ENCODE data around the gene ACO2. TPM values are rescaled to one million over a fixed set of nuclear protein-coding genes. Genes with fewer than 3 reads are reported as not detected.

The ACO2 gene
- total RNA-seq, 1 donor from 2014 or later = 67.2 TPM

- H3K36me3 Mint-ChIP-seq (ENCODE audit: low read depth, unreplicated experiment) = peaks cover 1% of the 10 kb centered on the region
- no peak overlapping the region for H3K27ac Mint-ChIP-seq (ENCODE audit: unreplicated experiment)
- H3K4me3 Mint-ChIP-seq (ENCODE audit: unreplicated experiment) = no peak overlapping the region
Measured at GRCh38 chr22:41471568-41471967, 2.7 kb downstream of the ACO2 start.

GRCh38 chr22:41474872-41475451 is 6.0 kb downstream of the ACO2 start:
- H4K20me1 ChIP-seq (ENCODE audit: insufficient read depth, low read length) = peaks cover 53% of the 10 kb centered on the region
- TF ChIP-seq CTCF (IDR thresholded peaks at IDR 0.05; ENCODE audit: insufficient read depth, low read depth, low read length) (no peak), EZH2 (IDR thresholded peaks at IDR 0.05; ENCODE audit: insufficient read depth, low read length) (no peak)
- H3K4me2 ChIP-seq (ENCODE audit: low read length) = no peak overlapping the region
- no peak overlapping the region for H2AFZ ChIP-seq (ENCODE audit: low read depth, low read length)
- H3K4me3 ChIP-seq (ENCODE audit: insufficient read depth, low read depth, low read length) = no peak overlapping the region
- Mint-ChIP-seq H3K4me1 (ENCODE audit: low read depth, unreplicated experiment) (peaks cover 17% of the 10 kb centered on the region), H3K4me3 (ENCODE audit: unreplicated experiment) (no peak overlapping the region), H3K27me3 (ENCODE audit: low read depth, unreplicated experiment) (no peaks in the 10 kb centered on the region), H3K9me3 (ENCODE audit: unreplicated experiment) (no peaks in the 10 kb centered on the region), H3K27ac (ENCODE audit: unreplicated experiment) (no peak overlapping the region), H3K36me3 (ENCODE audit: low read depth, unreplicated experiment) (no peaks in the 10 kb centered on the region)
- no peaks in the 10 kb centered on the region for H3K36me3 ChIP-seq (ENCODE audit: insufficient read depth, low read length)
- peaks cover 87% of the 10 kb centered on the region for H3K79me2 ChIP-seq (ENCODE audit: insufficient read depth, low read length)
- no peak overlapping the region for H3K27ac ChIP-seq (ENCODE audit: low read depth, low read length)
- no peak overlapping the region for H3K9ac ChIP-seq (ENCODE audit: low read length)
- peaks cover 15% of the 10 kb centered on the region for H3K4me1 ChIP-seq (ENCODE audit: insufficient read depth, low read length)
- FAIRE-seq (no peak), DNase-seq (ENCODE audit: low read depth) (no peak)
- H3K27me3 ChIP-seq (ENCODE audit: insufficient read depth, low read length) = no peaks in the 10 kb centered on the region
- no peaks in the 10 kb centered on the region for H3K9me3 ChIP-seq (ENCODE audit: insufficient read depth, low read depth, low read length)

More at GRCh38 chr22:41471568-41471967, 2.7 kb downstream of the ACO2 start:
- Histone ChIP-seq H3K4me1 (ENCODE audit: insufficient read depth, low read length) (peaks cover 15% of the 10 kb centered on the region), H3K9me3 (ENCODE audit: insufficient read depth, low read depth, low read length) (no peaks in the 10 kb centered on the region), H3K27me3 (ENCODE audit: insufficient read depth, low read length) (no peaks in the 10 kb centered on the region), H3K9ac (ENCODE audit: low read length) (no peak overlapping the region), H3K4me2 (ENCODE audit: low read length) (no peak overlapping the region), H3K27ac (ENCODE audit: low read depth, low read length) (no peak overlapping the region), H3K79me2 (ENCODE audit: insufficient read depth, low read length) (peaks cover 91% of the 10 kb centered on the region), H2AFZ (ENCODE audit: low read depth, low read length) (no peak overlapping the region), H3K4me3 (ENCODE audit: insufficient read depth, low read depth, low read length) (no peak overlapping the region), H3K36me3 (ENCODE audit: insufficient read depth, low read length) (peaks cover 7% of the 10 kb centered on the region), H4K20me1 (ENCODE audit: insufficient read depth, low read length) (peaks cover 23% of the 10 kb centered on the region)
- Mint-ChIP-seq H3K27me3 (ENCODE audit: low read depth, unreplicated experiment) (no peaks in the 10 kb centered on the region), H3K9me3 (ENCODE audit: unreplicated experiment) (no peaks in the 10 kb centered on the region), H3K4me1 (ENCODE audit: low read depth, unreplicated experiment) (peaks cover 11% of the 10 kb centered on the region)
- TF ChIP-seq CTCF (IDR thresholded peaks at IDR 0.05; ENCODE audit: insufficient read depth, low read depth, low read length) = no peak
- TF ChIP-seq EZH2 (IDR thresholded peaks at IDR 0.05; ENCODE audit: insufficient read depth, low read length) = no peak
- DNase-seq (ENCODE audit: low read depth) (no peak), FAIRE-seq (no peak)

GRCh38 chr22:41478473-41478872 is 9.6 kb downstream of the ACO2 start:
- FAIRE-seq = no peak
- no peak overlapping the region for H3K4me3 ChIP-seq (ENCODE audit: insufficient read depth, low read depth, low read length)
- H3K79me2 ChIP-seq (ENCODE audit: insufficient read depth, low read length) = peaks cover 80% of the 10 kb centered on the region
- no peak for DNase-seq (ENCODE audit: low read depth)
- no peak overlapping the region for H3K27ac Mint-ChIP-seq (ENCODE audit: unreplicated experiment)
- no peak overlapping the region for H3K9ac ChIP-seq (ENCODE audit: low read length)
- no peaks in the 10 kb centered on the region for H3K27me3 Mint-ChIP-seq (ENCODE audit: low read depth, unreplicated experiment)
- TF ChIP-seq CTCF (IDR thresholded peaks at IDR 0.05; ENCODE audit: insufficient read depth, low read depth, low read length) (no peak), EZH2 (IDR thresholded peaks at IDR 0.05; ENCODE audit: insufficient read depth, low read length) (no peak)
- H3K9me3 Mint-ChIP-seq (ENCODE audit: unreplicated experiment) = no peaks in the 10 kb centered on the region
- no peak overlapping the region for H3K4me2 ChIP-seq (ENCODE audit: low read length)
- no peaks in the 10 kb centered on the region for H3K9me3 ChIP-seq (ENCODE audit: insufficient read depth, low read depth, low read length)
- no peaks in the 10 kb centered on the region for H3K36me3 ChIP-seq (ENCODE audit: insufficient read depth, low read length)
- H3K27me3 ChIP-seq (ENCODE audit: insufficient read depth, low read length) = no peaks in the 10 kb centered on the region
- H3K36me3 Mint-ChIP-seq (ENCODE audit: low read depth, unreplicated experiment) = no peaks in the 10 kb centered on the region
- H3K27ac ChIP-seq (ENCODE audit: low read depth, low read length) = no peak overlapping the region
- H2AFZ ChIP-seq (ENCODE audit: low read depth, low read length) = no peak overlapping the region
- H3K4me1 Mint-ChIP-seq (ENCODE audit: low read depth, unreplicated experiment) = peaks cover 30% of the 10 kb centered on the region
- H3K4me1 ChIP-seq (ENCODE audit: insufficient read depth, low read length) = peaks cover 45% of the 10 kb centered on the region
- H3K4me3 Mint-ChIP-seq (ENCODE audit: unreplicated experiment) = no peak overlapping the region
- H4K20me1 ChIP-seq (ENCODE audit: insufficient read depth, low read length) = peaks cover 74% of the 10 kb centered on the region

Data from astrocyte (in vitro differentiated cells and primary cell).